HG02884 (cell line): Measurements from ENCODE around the gene PEX12.
"Not testable (repeated sequence)": the region's sequence is repeated elsewhere in the genome, so short reads cannot be mapped to it uniquely, and the experiment has no call there.

Experiments
- ATAC-seq: cut with Tn5 transposase; IDR thresholded peaks from one replicate; pipeline ENCODE4 v1.9.1; 2021; ENCODE audit warnings: mild to moderate bottlenecking, moderate library complexity; ENCODE audit not compliant: unreplicated experiment

PEX12 gene

GRCh38 chr17:35537601-35538141, 40.7 kb downstream of the PEX12 start, which contains the start of gene SLFN12L:
SLFN12L (minus strand) TSS chr17:35537678; CDS start chr17:35522364, 15,314 bp downstream.
- no peak for ATAC-seq

DNA sequence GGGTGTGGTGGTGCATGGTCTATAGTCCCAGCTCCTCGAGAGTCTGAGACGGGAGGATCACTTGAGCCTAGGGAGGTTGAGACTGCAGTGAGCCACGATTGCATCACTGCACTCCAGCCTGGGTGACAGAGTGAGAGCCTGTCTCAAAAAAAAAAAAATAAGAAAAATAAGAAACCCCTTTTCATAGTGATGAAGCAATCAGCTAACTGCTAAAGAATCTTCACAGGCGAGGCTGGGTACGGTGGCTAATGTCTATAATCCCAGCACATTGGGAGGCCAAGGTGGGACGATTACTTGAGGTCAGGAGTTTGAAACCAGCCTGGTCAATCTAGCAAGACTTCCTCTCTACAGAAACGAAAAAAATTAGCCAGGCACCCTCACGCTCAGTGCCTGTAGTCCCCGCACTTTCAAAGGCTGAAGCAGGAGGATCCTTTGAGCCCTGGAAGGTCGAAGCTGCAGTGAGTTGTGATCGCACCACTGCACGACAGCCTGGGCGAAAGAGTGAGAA, 41.7 kb downstream of the PEX12 start:
- ATAC-seq: no peak

GRCh38 chr17:35535406-35535805, 43.0 kb downstream of the PEX12 start:
- ATAC-seq: not testable (repeated sequence)

DNA sequence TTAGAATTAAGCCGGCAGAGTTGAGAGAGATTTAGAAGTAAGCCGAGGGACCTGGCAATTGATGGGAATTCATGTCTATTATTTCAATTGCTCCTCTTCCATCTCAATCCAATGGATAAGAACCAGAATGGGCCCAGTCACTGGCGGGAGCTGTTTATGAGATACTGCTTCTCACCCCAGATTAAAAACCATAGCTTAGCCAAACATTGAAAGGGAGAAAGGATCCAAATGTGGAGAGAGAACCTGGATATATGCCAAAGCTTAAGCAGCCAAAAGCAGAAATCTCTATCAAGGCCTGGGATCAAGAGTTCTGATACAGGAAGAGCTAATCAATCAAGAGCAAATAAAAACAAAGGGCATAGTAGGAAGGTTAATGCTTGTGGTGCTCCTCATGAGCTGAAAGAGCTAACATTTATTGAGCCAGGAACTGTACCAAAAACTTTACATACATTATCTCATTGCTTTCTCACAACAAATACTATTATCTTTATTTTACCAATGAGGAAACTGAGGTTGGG, 43.7 kb downstream of the PEX12 start:
- ATAC-seq: no peak

GRCh38 chr17:35531160-35531559, 47.2 kb downstream of the PEX12 start:
- ATAC-seq: no peak

- ATAC-seq: no peak
Measured at GRCh38 chr17:35529866-35530265, 48.5 kb downstream of the PEX12 start.

DNA sequence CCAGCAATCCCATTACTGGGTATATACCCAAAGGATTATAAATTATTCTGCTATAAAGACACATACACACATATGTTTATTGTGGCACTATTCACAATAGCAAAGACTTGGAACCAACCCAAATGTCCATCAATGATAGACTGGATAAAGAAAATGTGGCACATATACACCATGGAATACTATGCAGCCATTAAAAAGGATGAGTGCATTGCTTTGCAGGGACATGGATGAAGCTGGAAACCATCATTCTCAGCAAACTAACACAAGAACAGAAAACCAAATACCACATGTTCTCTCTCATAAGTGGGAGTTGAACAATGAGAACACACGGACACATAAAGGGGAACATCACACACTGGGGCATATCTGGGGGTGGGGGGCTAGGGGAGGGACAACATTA, 49.0 kb downstream of the PEX12 start:
- ATAC-seq: not testable (repeated sequence)
